CD14-positive monocyte (primary cell): ENCODE data around the gene RAB37. TPM values are rescaled to one million over a fixed set of nuclear protein-coding genes. Genes with fewer than 3 reads are reported as not detected.

Experiments used
- DNase-seq, 3 donors: peaks; one replicate each; pipeline ENCODE4 v3.0.0-alpha.2; 2011 to 2022
- H2AFZ ChIP-seq: 2 replicates; pipeline ENCODE4 v1.6.0; 2012; ENCODE audit warnings: mild to moderate bottlenecking, low read depth, low read length, inconsistent platforms; ENCODE audit not compliant: insufficient read depth, poor library complexity, severe bottlenecking
- H3K27ac ChIP-seq, 2 donors: 1 replicate in 1 of 2; 2 replicates in 1 of 2; pipeline ENCODE4 v1.5.1; 2012 to 2013; ENCODE audit warnings: low read length in 2 of 2, control low read depth in 1 of 2, inconsistent platforms in 1 of 2, low read depth in 1 of 2, mild to moderate bottlenecking in 1 of 2
- H3K27me3 ChIP-seq, 2 donors: one replicate each; pipeline versions ENCODE4 v1.6.0 to v1.6.1; 2011 to 2013; ENCODE audit warnings: low read length in 2 of 2; ENCODE audit not compliant: control insufficient read depth in 2 of 2, insufficient read depth in 2 of 2
- H3K36me3 ChIP-seq, 2 donors: replicated peaks in 1 of 2; 1 replicate in 1 of 2; 2 replicates in 1 of 2; pipeline versions ENCODE4 v1.5.1 to v1.6.1; 2012 to 2013; ENCODE audit warnings: low read length in 2 of 2, control low read depth in 1 of 2, inconsistent platforms in 1 of 2, mild to moderate bottlenecking in 1 of 2; ENCODE audit not compliant: insufficient read depth in 2 of 2, control insufficient read depth in 1 of 2
- H3K4me1 ChIP-seq, 2 donors: 1 replicate in 1 of 2; 2 replicates in 1 of 2; pipeline versions ENCODE4 v1.5.1 to v1.6.1; 2012 to 2013; ENCODE audit warnings: low read length in 2 of 2, control low read depth in 1 of 2, inconsistent platforms in 1 of 2, mild to moderate bottlenecking in 1 of 2, moderate library complexity in 1 of 2; ENCODE audit not compliant: insufficient read depth in 2 of 2, control insufficient read depth in 1 of 2
- H3K4me2 ChIP-seq: replicated peaks from 2 replicates; pipeline ENCODE3; 2012; ENCODE audit warnings: low read length, moderate library complexity, mild to moderate bottlenecking; ENCODE audit not compliant: poor library complexity, severe bottlenecking; ENCODE audit errors: extremely low read depth
- H3K4me3 ChIP-seq, 3 experiments: fragments of 200-600 bp in 1 of 3; sonication (generic) in 1 of 3; replicated peaks in 1 of 3; 1 replicate in 2 of 3; 2 replicates in 1 of 3; pipeline ENCODE4 v1.5.1; 2011 to 2013; ENCODE audit warnings: low read length in 3 of 3, mild to moderate bottlenecking in 3 of 3, control low read depth in 2 of 3, low read depth in 2 of 3, inconsistent platforms in 1 of 3, moderate library complexity in 1 of 3
- H3K79me2 ChIP-seq: 2 replicates; pipeline ENCODE4 v1.6.0; 2012; ENCODE audit warnings: mild to moderate bottlenecking, control low read depth, inconsistent platforms, low read length, moderate library complexity; ENCODE audit not compliant: insufficient read depth
- H3K9ac ChIP-seq: 2 replicates; pipeline ENCODE4 v1.6.0; 2017; ENCODE audit warnings: low read length, mild to moderate bottlenecking; ENCODE audit not compliant: insufficient read depth, poor library complexity, severe bottlenecking
- H3K9me3 ChIP-seq, 2 donors: replicated peaks in 1 of 2; 1 replicate in 1 of 2; 2 replicates in 1 of 2; pipeline versions ENCODE4 v1.5.1 to v1.6.1; 2012 to 2013; ENCODE audit warnings: low read length in 2 of 2, control low read depth in 1 of 2; ENCODE audit not compliant: control insufficient read depth in 1 of 2, insufficient read depth in 1 of 2
- H4K20me1 ChIP-seq: 2 replicates; pipeline ENCODE4 v1.6.0; 2012; ENCODE audit warnings: mild to moderate bottlenecking, low read length, control low read depth, moderate library complexity; ENCODE audit not compliant: insufficient read depth
- H3K27ac Mint-ChIP-seq, 7 donors: one replicate each; pipeline ENCODE4 v1.8.0; 2020; ENCODE audit warnings: mild to moderate bottlenecking in 7 of 7, mixed read lengths in 7 of 7, moderate library complexity in 6 of 7, inconsistent platforms in 2 of 7
- H3K27me3 Mint-ChIP-seq, 3 donors: one replicate each; pipeline ENCODE4 v1.8.0; 2021 to 2022; ENCODE audit warnings: low read depth in 3 of 3, mild to moderate bottlenecking in 3 of 3, mixed read lengths in 3 of 3, moderate library complexity in 3 of 3, inconsistent platforms in 1 of 3
- H3K36me3 Mint-ChIP-seq, 2 donors: one replicate each; pipeline ENCODE4 v1.8.0; 2020; ENCODE audit warnings: mixed read lengths in 2 of 2, inconsistent platforms in 1 of 2, mild to moderate bottlenecking in 1 of 2
- H3K4me1 Mint-ChIP-seq: one replicate; pipeline ENCODE4 v1.8.0; 2020; ENCODE audit warnings: mild to moderate bottlenecking, mixed read lengths
- H3K4me3 Mint-ChIP-seq, 2 donors: one replicate each; pipeline ENCODE4 v1.8.0; 2020; ENCODE audit warnings: mild to moderate bottlenecking in 2 of 2, mixed read lengths in 2 of 2, moderate library complexity in 1 of 2
- H3K9me3 Mint-ChIP-seq, 7 donors: one replicate each; pipeline ENCODE4 v1.8.0; 2020 to 2022; ENCODE audit warnings: mixed read lengths in 7 of 7, mild to moderate bottlenecking in 6 of 7, moderate library complexity in 6 of 7, inconsistent platforms in 2 of 7
- CTCF ChIP-seq: fragments of 200-600 bp; IDR thresholded peaks from one replicate; pipeline ENCODE4 v1.8.0; 2022; ENCODE audit warnings: antibody characterized with exemption, mild to moderate bottlenecking
- WGBS: methylation state at CpG from one replicate; pipeline ENCODE4 v1.1.5; 2013; ENCODE audit warnings: missing lambda C conversion rate; ENCODE audit not compliant: insufficient coverage; 5-methylcytosine and 5-hydroxymethylcytosine counted together
- intact Hi-C, 2 donors: fragments of 100-400 bp; cut with micrococcal nuclease; formaldehyde crosslinking; loops; one replicate each; pipeline versions ENCODE4 v1.15.0 to v1.15.1; 2023
- polyA plus RNA-seq, 3 donors: library from polyadenylated mRNA; depleted of rRNA in 1 of 3; unstranded in 2 of 3; stranded (reverse) in 1 of 3; fragments of 300-500 nt in 2 of 3; fragments of >200 nt in 1 of 3; fragmentation: Illumina TruSeq in 2 of 3; gene quantifications; 1 replicate in 2 of 3; 2 replicates in 1 of 3; pipeline ENCODE4 v1.2.3, GENCODE V29; 2012 to 2021

Gene RAB37
- polyA plus RNA-seq, 3 donors = 26.8 to 40.9 (median 33.1) TPM

GRCh38 chr17:74778960-74779359 is 41.9 kb downstream of the RAB37 start:
- peak in 2 of 3 donors; percentile 74 to 76 for DNase-seq
- Mint-ChIP-seq H3K27ac (peak overlapping the region; percentile 99 to 100 (median 100)), H3K4me3 (peak overlapping the region; percentile 75 to 95), H3K9me3 (no peaks in the 10 kb centered on the region), H3K4me1 (peaks cover 85% of the 10 kb centered on the region), H3K36me3 (peaks cover 49 to 50% of the 10 kb centered on the region in 2 donors), H3K27me3 (peaks cover 0 to 4% (median 2%) of the 10 kb centered on the region in 3 donors)
- Histone ChIP-seq H3K27ac (peak overlapping the region; percentile 90 to 99), H3K4me2 (peak overlapping the region; percentile 93), H4K20me1 (peaks cover 28% of the 10 kb centered on the region), H3K36me3 (peaks cover 0 to 7% of the 10 kb centered on the region in 2 donors), H3K9me3 (no peaks in the 10 kb centered on the region), H3K27me3 (no peaks in the 10 kb centered on the region), H2AFZ (no peak overlapping the region), H3K4me3 (peak overlapping the region in 1 of 3 experiments; percentile 91), H3K9ac (no peak overlapping the region), H3K79me2 (peaks cover 68% of the 10 kb centered on the region), H3K4me1 (peaks cover 87 to 95% of the 10 kb centered on the region in 2 donors)
- 0% methylated on average over 4 of the region's 5 CpGs for WGBS
- intact Hi-C loops = loop anchor here (2.0 kb wide), 1 partner anchor 30 kb away; the partner anchor contains the start of gene NHERF1 (in 2 of the 2)
- no peak for TF ChIP-seq CTCF

GRCh38 chr17:74779501-74779900 is 42.4 kb downstream of the RAB37 start:
- Histone ChIP-seq H3K9ac (peak overlapping the region; percentile 43), H3K4me2 (peak overlapping the region; percentile 93), H3K27me3 (no peaks in the 10 kb centered on the region), H3K79me2 (peaks cover 74% of the 10 kb centered on the region), H3K9me3 (no peaks in the 10 kb centered on the region), H4K20me1 (peaks cover 25% of the 10 kb centered on the region), H3K4me3 (peak overlapping the region in 1 of 3 experiments; percentile 91), H3K27ac (peak overlapping the region; percentile 90 to 99), H3K36me3 (peaks cover 0 to 7% of the 10 kb centered on the region in 2 donors), H3K4me1 (peaks cover 89 to 95% of the 10 kb centered on the region in 2 donors), H2AFZ (no peak overlapping the region)
- peak overlapping the region; percentile 87 to 95 for H3K4me3 Mint-ChIP-seq
- WGBS = 25% methylated on average over 6 of the region's 8 CpGs
- intact Hi-C loops = loop anchor here (2.0 kb wide), 1 partner anchor 31 kb away; the partner anchor contains the start of gene NHERF1 (in 2 of the 2)
- H3K9me3 Mint-ChIP-seq = no peaks in the 10 kb centered on the region
- H3K4me1 Mint-ChIP-seq = peaks cover 86% of the 10 kb centered on the region
- TF ChIP-seq CTCF = no peak
- peaks cover 52 to 53% of the 10 kb centered on the region in 2 donors for H3K36me3 Mint-ChIP-seq
- peak overlapping the region; percentile 99 to 100 (median 100) for H3K27ac Mint-ChIP-seq
- DNase-seq = peak in 2 of 3 donors; percentile 10 to 48
- peaks cover 0 to 4% (median 2%) of the 10 kb centered on the region in 3 donors for H3K27me3 Mint-ChIP-seq
